NCI-H128 (cell line): Measurements from ENCODE around the gene MPND.
"Not testable (repeated sequence)": the region's sequence is repeated elsewhere in the genome, so short reads cannot be mapped to it uniquely, and the experiment has no call there.

Experiments
- DNase-seq: peaks from one replicate; lab custom pipeline; 2025; ENCODE audit not compliant: unreplicated experiment; lab: John Stamatoyannopoulos, UW

Gene MPND

GRCh38 chr19:4346020-4346383, 2.6 kb downstream of the MPND start:
- DNase-seq, result no peak

- no peak for DNase-seq
Observed at GRCh38 chr19:4347521-4347920, 4.2 kb downstream of the MPND start.

GRCh38 chr19:4349225-4349624, 5.9 kb downstream of the MPND start:
- DNase-seq, result not testable (repeated sequence)

GRCh38 chr19:4350111-4350510, 6.7 kb downstream of the MPND start:
- no peak for DNase-seq

- no peak for DNase-seq
Observed at GRCh38 chr19:4350726-4351125, 7.4 kb downstream of the MPND start.

- DNase-seq, result no peak
Observed at GRCh38 chr19:4352701-4353121, 9.3 kb downstream of the MPND start.

GRCh38 chr19:4354282-4354681, 10.9 kb downstream of the MPND start:
- DNase-seq, result no peak

GRCh38 chr19:4354897-4355296, 11.5 kb downstream of the MPND start:
- no peak for DNase-seq

GRCh38 chr19:4357095-4357797, 13.9 kb downstream of the MPND start:
- no peak for DNase-seq

- no peak for DNase-seq
Observed at GRCh38 chr19:4357921-4358326, 14.6 kb downstream of the MPND start.

GRCh38 chr19:4358709-4359626, 15.6 kb downstream of the MPND start:
- no peak for DNase-seq

GRCh38 chr19:4359627-4360000, 16.3 kb downstream of the MPND start:
- DNase-seq, result no peak

GRCh38 chr19:4360081-4360569, 16.8 kb downstream of the MPND start:
- DNase-seq, result no peak

GRCh38 chr19:4360641-4361151, 17.3 kb downstream of the MPND start:
- no peak for DNase-seq

- no peak for DNase-seq
Observed at GRCh38 chr19:4361152-4362046, 18.0 kb downstream of the MPND start.

- DNase-seq, result no peak
Observed at GRCh38 chr19:4362101-4362828, 18.9 kb downstream of the MPND start.

- DNase-seq, result no peak
Observed at GRCh38 chr19:4362831-4363545, 19.6 kb downstream of the MPND start.

- DNase-seq, result no peak
Observed at GRCh38 chr19:4363571-4364304, 20.4 kb downstream of the MPND start.

- no peak for DNase-seq
Observed at GRCh38 chr19:4365341-4365740, 22.0 kb downstream of the MPND start.
